ENCODE data around the gene FAM83B.
"Not testable (repeated sequence)": the region's sequence is repeated elsewhere in the genome, so short reads cannot be mapped to it uniquely, and the experiment has no call there.

FAM83B gene, protein sequence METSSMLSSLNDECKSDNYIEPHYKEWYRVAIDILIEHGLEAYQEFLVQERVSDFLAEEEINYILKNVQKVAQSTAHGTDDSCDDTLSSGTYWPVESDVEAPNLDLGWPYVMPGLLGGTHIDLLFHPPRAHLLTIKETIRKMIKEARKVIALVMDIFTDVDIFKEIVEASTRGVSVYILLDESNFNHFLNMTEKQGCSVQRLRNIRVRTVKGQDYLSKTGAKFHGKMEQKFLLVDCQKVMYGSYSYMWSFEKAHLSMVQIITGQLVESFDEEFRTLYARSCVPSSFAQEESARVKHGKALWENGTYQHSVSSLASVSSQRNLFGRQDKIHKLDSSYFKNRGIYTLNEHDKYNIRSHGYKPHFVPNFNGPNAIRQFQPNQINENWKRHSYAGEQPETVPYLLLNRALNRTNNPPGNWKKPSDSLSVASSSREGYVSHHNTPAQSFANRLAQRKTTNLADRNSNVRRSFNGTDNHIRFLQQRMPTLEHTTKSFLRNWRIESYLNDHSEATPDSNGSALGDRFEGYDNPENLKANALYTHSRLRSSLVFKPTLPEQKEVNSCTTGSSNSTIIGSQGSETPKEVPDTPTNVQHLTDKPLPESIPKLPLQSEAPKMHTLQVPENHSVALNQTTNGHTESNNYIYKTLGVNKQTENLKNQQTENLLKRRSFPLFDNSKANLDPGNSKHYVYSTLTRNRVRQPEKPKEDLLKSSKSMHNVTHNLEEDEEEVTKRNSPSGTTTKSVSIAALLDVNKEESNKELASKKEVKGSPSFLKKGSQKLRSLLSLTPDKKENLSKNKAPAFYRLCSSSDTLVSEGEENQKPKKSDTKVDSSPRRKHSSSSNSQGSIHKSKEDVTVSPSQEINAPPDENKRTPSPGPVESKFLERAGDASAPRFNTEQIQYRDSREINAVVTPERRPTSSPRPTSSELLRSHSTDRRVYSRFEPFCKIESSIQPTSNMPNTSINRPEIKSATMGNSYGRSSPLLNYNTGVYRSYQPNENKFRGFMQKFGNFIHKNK

DNA sequence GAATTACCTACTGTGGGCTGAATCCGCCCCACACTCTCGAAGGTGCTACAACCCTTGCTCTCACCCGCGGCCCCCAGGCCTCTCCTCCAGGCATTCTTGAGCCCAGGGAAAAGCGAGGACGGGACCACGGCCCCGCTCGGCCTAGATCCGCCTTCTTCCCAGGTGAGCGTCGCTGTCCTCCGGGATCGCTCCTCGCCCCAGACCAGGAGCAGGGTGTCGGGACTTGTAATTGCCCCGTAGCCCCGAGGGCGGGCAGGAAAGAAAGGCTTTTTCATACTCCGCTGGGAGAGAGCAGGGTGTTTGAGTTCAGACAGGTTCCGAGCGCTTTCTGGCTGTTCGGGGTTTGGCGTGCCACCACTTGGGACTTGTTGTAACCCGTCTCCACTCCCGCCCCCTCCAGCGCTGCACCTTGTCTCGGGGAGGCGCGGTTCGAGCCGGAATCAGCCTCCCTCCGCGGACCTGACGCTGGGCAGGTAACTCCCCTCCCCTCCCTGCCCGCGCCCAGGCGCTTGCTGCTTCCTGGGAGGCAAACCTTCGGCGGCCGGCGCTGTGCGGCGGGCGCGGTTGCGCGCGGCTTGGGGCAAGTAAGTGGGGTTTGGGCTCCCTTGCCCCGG lies at the start of gene FAM83B:
FAM83B (plus strand) TSS at position 529 of the 614 bp plus-strand sequence. CDS start 23,476 bp downstream, outside the sequence.
- DNase-seq (ENCODE audit: low read depth): no peak

DNA sequence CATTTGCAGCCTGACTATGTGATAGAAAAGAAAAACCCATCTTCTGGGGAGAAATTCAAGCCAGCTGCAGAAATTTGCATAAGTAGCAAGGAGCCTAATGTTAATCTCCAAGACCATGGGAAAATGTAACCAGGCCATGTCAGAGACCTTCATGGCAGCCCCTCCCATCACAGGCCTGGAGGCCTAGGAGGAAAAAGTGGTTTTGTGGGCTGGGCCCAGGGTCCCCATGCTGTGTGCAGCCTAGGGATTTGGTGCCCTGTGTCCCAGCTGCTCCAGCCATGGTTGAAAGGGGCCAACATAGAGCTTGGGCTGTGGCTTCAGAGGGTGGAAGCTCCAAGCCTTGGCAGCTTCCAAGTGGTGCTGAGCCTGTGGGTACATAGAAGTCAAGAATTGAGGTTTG lies 49.7 kb upstream of the FAM83B start:
- DNase-seq (ENCODE audit: low read depth): not testable (repeated sequence)

DNA sequence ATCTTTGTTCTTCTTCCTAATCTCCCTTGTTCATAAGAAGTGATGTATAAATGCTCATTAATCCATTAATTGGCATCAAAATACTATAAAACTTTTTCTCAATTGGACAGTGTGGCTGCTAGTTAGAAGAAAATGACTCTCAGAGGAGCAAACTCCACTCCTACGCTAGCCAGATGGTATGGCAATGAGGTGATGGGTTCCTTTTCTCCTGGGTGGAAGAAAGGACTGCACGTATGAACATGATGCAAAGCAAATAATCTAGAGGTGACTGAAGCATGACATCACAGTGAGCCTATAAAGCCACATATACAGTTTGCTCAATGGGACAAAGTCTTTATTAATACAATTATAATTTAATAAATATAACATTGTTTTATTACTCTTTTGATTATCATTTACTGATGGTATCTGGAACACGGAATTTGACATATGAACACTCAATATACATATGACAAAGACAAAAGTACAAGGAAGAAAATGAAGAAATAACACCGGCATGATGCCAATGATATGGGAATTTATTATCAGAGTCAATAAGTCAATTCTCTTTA lies 46.4 kb upstream of the FAM83B start:
- no peak for DNase-seq (ENCODE audit: low read depth)

DNA sequence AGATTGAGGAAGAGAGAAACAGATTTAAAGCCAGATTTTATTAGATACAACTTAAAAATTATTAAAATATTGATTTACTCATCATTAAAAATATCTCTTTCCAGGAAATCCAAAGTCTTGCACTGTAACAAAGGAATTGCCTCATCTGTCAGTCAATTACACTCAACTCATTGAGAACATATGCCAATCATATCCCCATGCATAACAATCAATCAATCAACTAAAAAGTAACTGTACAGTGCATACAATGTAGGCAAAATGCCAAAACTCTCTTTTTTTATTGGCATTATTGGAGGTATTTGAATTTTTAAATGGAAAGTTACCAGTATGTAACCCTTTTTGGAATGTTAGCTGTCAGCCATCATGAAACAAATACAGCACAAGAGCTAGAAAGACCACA lies 45.3 kb upstream of the FAM83B start:
- DNase-seq (ENCODE audit: low read depth): no peak

DNA sequence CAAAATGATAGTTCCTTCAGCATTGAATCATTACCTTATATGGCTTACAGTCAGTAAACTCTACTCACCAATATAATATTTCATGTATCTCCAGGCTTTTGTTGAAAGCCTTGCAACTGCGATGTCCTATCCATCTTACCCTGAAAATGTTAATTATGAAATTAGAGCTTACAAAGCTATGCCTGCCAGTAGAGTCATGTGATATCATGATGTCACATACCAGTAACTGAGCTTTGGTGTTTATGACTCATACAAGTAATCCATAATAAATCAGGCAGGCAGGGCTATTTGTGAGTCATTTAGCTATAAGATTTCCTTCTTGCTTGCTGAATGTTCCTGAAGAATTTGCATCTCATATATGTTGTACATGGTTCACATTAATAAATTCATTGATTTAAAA lies 44.9 kb upstream of the FAM83B start:
- peak; percentile 63 for DNase-seq (ENCODE audit: low read depth)

DNA sequence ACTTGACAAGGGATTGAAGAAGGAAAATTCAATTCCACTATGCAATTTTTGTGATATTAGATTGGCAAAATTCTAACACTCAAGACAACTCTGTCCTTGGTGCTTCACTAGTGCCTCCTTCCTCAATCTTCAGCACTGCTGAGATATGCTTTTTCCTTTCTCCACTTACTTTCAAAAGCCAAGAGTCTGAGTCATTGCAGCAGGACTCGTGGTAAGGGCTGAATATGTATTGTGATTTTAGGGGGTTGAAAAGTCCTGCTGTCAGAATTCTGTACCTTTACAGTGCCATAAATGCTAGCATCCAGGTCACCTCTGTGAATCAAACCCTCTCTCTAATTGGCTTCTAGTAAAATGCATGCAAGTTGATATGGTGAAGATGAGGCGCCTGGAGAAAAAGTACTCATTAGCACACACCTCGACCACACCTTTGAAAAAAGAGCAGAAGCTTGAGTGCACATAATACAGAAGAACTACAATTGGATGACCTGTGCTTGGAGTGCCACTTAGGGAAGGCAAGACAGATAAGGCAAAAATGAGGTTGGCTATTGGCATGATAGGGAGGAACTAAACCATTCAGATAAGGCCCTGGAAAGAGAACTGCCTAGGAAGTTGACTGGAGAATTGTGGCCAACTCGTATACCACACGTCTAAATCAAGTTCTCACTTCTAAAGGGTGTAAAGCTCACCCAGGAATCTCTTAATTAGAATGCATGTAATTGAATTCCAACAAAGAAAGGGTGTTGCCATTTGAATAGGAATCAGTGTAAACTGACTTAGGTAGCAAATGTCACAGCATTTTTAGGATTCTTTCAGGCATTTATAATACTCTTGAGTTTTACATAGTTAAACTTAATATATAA lies 43.6 kb upstream of the FAM83B start:
- DNase-seq (ENCODE audit: low read depth): peak; percentile 38

DNA sequence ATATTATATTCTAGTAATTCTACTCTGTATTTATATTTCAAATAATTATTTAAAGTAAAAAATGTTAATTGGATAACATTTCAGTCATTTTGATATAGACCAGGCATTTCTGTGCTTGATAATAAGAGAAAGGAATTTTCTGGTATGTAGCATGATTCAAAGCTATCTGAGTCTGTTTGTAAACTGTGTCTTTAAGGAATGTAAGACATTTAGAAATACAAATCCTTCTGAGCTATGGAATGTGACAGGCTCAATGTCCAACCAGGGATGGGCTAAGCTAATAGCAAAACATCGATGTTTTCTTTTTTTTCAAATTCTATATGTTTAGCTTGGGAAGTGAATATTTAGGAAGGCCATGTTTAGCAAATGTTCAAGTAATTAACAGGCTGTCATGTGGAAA lies 41.5 kb upstream of the FAM83B start:
- peak; percentile 53 for DNase-seq (ENCODE audit: low read depth)

DNA sequence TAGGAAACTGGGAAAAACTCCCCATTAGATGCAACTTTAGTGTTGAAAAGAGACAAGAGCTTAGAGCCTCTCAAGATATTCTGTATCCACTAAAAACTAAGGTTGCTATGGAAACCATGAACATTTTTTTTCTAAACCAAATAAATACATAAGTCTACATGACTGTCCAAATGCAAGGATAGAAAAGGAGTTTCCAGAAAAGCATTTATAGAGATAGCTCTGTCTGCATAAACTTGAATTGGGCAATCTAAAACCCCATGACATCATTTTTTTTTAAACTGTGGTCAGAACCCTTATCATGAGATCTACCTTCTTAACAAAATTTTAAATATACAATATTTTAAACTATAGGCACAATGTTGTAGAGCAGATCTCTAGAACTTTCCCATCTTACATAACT lies 36.4 kb upstream of the FAM83B start:
- DNase-seq (ENCODE audit: low read depth): no peak

DNA sequence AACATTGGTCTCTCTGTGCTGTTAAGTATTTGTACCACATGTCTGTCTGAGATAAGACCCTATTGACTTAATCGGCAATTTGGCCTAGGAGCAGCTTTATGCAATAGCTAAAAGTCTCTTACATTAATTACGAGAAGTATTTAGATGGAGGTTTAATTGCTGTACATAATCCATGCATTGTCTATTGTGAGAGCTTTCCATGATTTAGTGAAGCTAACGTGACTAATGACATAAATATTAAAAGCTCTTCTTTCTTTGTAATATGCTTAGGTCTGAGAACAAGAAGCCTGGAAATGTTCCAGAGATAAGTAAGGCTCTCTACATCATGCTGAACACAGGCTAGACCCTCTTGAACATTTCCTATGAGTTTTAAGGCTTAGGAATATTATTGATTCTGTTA lies 32.7 kb upstream of the FAM83B start:
- peak; percentile 4 for DNase-seq (ENCODE audit: low read depth)

DNA sequence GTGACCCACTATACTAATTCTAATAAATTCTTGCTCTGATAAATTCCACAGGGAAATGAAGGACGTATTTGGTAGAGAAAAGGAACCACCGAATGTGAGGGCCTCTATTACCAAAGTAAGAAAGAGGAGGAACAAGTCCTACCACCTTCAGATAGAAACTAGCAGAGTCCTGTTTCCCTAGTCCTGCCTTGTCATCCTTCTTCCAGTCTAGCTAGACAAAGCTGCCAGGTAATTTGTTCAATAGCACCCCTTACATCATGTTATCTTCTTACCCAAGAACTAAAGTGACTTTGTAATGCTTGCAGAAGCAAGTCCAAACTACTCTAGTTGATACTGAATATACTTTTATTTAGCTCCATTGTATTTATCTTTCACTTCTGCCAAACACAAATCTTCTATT lies 29.3 kb upstream of the FAM83B start:
- DNase-seq (ENCODE audit: low read depth): no peak

DNA sequence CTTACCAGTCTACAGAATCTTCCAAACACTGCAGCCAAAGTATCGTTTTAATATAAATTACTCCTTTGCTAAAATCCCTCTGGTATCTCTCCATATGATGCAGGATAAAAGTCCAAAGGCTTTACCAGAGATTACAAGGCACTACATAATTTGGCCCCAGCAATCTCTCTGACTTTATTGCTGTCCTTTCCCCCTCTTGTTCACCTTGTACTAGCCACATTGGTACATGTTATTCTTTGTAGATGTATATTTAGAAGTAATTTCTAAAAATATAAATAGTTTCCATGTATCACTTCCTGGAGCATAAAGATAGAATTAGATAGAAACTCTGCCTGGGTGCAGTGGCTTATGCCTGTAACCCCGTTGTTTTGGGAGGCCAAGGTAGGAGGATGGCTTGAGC lies 28.7 kb upstream of the FAM83B start:
- no peak for DNase-seq (ENCODE audit: low read depth)

DNA sequence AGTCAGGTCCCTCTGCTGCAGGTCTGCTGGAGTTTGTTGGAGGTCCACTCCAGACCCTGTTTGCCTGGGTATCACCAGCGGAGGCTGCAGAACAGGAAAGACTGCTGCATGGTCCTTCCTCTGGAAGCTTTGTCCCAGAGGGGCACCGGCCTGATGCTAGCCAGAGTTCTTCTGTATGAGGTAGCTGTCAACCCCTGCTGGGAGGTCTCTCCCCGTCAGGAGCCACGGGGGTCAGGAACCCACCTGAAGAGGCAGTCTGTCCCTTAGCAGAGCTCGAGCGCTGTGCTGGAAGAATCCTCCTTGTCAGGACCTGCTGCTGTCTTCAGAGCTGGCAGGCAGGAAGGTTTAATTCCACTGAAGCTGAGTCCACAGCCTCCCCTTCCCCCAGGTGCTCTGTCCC lies 22.3 kb upstream of the FAM83B start:
- DNase-seq (ENCODE audit: low read depth): not testable (repeated sequence)

DNA sequence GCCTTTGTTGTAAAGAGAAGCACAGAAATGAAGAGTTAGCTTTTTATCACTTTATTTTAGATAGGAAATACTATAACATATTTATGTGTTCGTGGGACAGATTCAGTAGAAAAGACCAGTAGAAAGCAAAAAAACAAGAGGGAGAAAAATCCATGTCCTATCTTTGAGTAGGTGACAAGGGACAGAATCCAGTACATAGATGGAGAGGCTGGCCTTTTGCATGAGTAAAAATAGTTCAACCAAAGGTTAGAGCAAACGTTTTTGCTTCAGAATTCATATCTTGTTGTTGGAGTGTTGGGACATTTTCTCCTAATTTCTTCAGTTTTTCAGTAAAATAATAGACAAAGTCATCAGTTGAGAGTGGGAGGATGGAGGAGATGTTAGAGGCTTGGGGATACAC lies 19.6 kb upstream of the FAM83B start:
- DNase-seq (ENCODE audit: low read depth): no peak

DNA sequence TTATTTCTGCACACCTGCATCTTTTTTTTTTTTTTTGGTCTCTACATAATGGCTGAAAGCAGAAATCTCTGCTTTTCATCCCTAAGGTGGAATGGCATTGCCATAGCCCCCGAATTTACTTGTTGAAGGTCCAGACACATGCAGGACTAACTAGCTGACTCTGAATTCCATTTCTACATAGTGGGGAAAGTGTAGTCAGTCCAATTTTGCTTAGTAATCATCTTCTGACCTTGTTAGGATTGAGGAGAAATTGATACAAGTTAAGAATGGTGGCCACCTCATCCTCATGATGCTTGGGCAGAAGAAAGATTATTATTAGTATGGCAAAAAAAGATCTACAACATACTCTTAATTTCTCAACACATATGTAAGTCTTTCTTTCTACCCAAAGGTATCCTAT lies 16.4 kb upstream of the FAM83B start:
- no peak for DNase-seq (ENCODE audit: low read depth)

DNA sequence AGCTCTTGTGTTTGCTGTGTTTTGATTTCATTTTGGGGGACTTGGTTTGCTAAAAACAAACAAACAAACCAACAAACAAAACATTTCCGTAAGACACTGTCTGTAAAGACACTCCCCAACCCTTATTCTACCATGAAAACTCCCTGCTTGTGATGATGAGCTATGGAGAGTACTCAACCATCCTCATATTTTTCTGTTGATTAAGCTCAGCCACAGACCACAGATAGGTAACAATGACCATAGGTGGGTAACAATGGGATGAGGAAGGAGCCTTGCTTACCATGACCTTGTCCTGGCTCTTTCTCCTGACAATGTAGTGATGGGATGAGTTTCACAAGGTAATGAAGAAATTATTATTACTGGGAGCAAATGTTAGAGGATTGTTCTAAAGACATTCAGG lies 11.4 kb upstream of the FAM83B start:
- no peak for DNase-seq (ENCODE audit: low read depth)

DNA sequence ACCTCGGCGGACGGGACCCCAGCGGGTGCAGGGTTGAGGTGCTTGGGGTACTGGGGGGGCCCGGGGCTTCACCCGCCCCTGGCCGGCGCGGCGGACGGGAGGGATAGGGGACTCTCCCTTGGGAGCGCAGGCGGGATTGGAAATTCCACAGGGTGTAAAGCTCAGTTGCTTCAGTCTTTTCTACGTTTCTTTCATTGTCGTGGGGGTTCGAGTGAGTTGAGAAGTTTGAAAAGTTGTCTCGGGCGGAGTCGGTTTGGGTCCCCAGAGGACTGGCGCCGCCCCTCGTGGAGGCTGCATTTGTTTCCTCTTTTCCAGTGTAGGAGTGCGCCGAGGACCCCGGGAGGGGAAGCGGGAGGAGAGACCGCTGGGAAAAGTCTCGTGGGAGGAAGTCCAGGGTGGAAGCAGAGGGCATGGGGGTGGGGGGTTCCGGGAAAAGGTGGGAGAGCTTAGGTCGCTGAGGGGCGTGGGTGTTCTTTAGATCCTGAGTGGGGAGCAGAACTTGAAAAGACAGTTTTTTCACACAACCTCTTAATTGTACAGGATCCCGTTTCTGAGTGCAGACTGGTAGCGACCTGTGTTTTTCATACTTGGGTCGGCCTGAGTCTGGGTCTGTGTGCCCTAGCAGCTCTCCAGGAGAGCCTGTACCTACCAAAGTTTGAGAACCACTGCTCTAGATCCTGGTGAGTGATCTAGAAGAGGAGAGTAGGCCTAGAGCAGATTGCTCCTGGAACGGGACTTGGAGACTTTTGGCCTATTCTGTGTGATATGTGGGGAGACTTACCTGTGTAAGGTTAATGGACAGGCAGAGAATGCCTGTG lies 495 bp downstream of the FAM83B start:
- no peak for DNase-seq (ENCODE audit: low read depth)

DNA sequence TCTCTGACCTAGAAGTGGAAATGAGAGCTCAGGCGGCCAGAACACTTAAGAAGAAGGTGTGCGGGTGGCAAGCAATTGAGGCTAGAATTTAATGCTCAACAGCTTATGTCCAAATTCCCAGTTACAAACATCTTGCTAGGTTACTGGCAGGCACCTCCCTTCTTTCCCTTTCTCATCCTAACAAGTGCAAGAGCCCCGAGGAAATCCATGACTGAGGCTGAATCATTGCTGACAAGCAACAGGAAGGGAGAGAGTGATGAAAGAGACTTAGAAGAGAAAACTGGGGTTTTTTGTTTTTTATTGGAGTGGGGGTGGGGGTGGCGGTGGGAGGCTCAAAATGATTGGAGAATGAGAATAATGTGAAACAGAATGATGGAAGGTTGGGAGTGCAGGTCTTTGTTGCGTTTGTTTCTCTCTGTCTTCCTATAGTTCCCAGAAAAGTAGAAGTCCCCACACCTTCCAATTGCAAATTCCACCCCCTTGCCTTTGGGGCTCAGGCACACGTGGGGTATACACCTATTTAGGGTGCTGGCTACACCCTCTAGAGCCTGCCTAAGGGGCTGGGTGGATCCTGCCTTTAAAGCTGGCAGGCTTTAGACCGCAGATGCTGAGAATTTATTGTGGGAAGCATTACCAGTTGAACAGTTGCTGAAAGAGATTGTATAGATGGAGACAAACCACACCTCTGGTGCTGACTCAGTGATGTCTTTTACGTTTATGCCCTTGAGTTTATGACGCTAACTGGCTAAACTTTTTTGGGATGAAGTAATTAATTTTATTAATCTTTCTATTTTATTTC lies 1.4 kb downstream of the FAM83B start:
- DNase-seq (ENCODE audit: low read depth): peak; percentile 3

DNA sequence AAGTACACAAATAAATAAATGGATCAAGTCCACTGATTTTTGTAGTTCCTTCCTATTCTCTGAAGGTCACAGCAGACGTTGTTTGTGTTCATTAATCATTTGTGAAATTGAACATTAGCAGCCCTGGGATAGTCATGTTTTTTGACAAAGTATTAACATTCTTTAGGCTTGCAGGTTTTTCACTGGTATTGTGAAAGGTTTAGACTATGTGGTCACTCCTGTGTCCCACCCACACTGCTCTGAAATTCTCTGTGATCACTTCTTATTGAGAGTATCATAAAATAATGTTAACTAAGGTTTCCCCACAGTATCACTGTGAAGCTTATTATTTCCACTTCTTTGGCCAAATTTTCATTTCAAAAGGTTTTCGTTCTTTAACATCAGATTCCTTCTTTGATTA lies 3.5 kb downstream of the FAM83B start:
- DNase-seq (ENCODE audit: low read depth): no peak

DNA sequence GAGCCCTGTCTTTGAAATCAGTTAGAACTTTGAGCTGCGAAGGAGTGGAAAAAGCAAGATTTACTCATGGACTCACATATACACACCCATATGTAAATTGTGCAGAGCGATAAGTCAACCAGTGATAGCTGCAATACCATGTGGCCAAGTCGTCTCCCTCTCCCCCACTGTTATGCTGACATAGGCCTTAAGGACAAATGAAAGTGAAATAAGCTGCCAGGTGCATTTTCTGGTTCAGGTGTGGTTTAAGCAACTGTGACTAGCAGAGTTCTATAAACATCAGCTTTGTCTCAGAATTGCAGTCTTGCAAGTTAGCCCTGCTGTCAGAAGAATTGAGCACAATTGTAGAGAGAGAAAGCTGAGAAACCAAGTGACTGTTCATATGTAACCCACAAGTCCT lies 9.6 kb downstream of the FAM83B start:
- no peak for DNase-seq (ENCODE audit: low read depth)

DNA sequence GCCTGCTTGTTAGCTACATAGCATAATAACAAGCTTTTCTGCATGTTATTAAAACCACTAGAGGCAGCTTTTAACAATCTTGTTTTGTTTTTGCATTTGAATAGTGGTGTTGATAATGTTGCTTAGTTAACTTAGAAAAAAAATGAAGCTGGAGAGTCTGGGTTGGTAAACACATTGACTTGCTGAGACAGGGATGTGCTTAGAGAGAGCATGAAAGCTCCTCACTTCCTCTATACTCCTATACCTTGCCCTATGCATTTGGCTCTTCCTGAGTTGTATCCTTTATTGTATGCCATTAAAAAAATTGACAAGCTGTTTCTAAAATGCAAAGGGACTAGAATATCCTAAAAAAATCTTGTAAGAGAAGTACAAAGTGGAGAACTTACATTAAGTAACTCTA lies 13.6 kb downstream of the FAM83B start:
- DNase-seq (ENCODE audit: low read depth): no peak
